Activated CD8-positive, alpha-beta T cell treated with anti-CD3 and anti-CD28 coated beads for 36 hours (primary cell): Measurements from ENCODE around the gene ANO7. TPM values are rescaled to one million over a fixed set of nuclear protein-coding genes. Genes with fewer than 3 reads are reported as not detected.

Experiments used
- ATAC-seq: fragments of 200-7000 bp; cut with Tn5 transposase; one replicate; pipeline ENCODE4 v1.10.0; 2021; ENCODE audit warnings: mild to moderate bottlenecking, moderate library complexity
- CTCF ChIA-PET: fragments of 350-600 bp; sonication (Branson Sonifier 250); formaldehyde crosslinking; loops from one replicate; lab custom pipeline; 2021; ENCODE audit warnings: antibody characterized with exemption; lab: Charles Lee
- POLR2A ChIA-PET: fragments of 350-600 bp; sonication (Branson Sonifier 250); formaldehyde crosslinking; loops from one replicate; lab custom pipeline; 2021; ENCODE audit warnings: antibody characterized with exemption; lab: Charles Lee
- DNase-seq: peaks from one replicate; pipeline ENCODE4 v3.0.0-alpha.2; 2020
- H3K27ac Mint-ChIP-seq: one replicate; pipeline ENCODE4 v1.8.0; 2021; ENCODE audit warnings: mild to moderate bottlenecking, mixed read lengths
- H3K27me3 Mint-ChIP-seq: one replicate; pipeline ENCODE4 v1.8.0; 2021; ENCODE audit warnings: mixed read lengths
- H3K36me3 Mint-ChIP-seq: one replicate; pipeline ENCODE4 v1.8.0; 2021; ENCODE audit warnings: low read depth, mixed read lengths
- H3K4me1 Mint-ChIP-seq: one replicate; pipeline ENCODE4 v1.8.0; 2021; ENCODE audit warnings: low read depth, mixed read lengths
- H3K4me3 Mint-ChIP-seq: one replicate; pipeline ENCODE4 v1.8.0; 2021; ENCODE audit warnings: mild to moderate bottlenecking, moderate library complexity, mixed read lengths
- H3K9me3 Mint-ChIP-seq: one replicate; pipeline ENCODE4 v1.8.0; 2021; ENCODE audit warnings: mixed read lengths
- intact Hi-C: fragments of 100-400 bp; cut with micrococcal nuclease; formaldehyde crosslinking; loops from one replicate; pipeline ENCODE4 v1.10.0; 2022
- total RNA-seq, 2 experiments: library from RNA; stranded (reverse); gene quantifications; one replicate each; pipeline ENCODE4 v1.2.3, GENCODE V29; 2021
- TF ChIP-seq, protein P1 (sequence below): fragments of 200-600 bp; IDR thresholded peaks from one replicate; pipeline ENCODE4 v1.8.0; 2022; ENCODE audit warnings: antibody characterized with exemption, mild to moderate bottlenecking

ANO7 gene
- total RNA-seq, 2 experiments from 2014 or later: 5.1 to 5.4 TPM

DNA sequence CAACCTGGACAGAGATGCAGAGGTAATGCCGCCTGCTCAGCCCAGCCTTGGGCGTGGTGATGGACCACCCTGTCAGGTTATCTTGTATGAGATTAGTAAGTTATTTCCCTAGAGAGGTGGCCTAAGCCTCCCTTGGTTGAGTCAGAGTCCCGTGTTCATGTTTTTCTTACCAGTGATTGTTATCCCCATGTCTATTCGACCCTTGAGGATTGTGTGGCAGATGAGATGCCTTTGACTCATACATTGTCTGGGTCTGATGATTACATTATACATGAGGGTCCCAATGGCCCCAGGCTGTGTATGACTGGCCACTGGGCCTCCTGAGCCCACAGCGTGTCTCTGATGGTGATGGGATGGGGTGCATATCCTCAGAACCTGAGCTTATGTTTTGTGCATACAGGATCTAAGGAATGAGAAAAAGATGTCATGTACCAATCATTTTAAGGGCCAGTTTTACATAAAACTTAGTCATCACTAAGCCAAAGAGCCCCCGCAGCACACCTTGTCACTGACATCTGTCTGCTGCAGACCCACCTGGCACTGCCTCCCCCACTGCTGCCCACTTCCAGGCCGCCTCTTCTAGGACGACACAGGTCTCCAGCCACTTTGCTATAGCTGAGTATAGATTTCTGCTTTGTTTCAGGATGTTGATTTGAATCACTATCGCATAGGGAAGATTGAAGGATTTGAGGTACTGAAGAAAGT is 30.5 kb upstream of the ANO7 start:
- Mint-ChIP-seq H3K4me3 (no peak overlapping the region), H3K27ac (no peak overlapping the region), H3K4me1 (peaks cover 15% of the 10 kb centered on the region), H3K27me3 (no peaks in the 10 kb centered on the region), H3K36me3 (peaks cover 18% of the 10 kb centered on the region), H3K9me3 (no peaks in the 10 kb centered on the region)
- POLR2A ChIA-PET: no interaction called here
- DNase-seq (no peak), ATAC-seq (no peak)
- intact Hi-C loops: no loop called here
- CTCF ChIA-PET: no interaction called here
- TF ChIP-seq, protein P1, sequence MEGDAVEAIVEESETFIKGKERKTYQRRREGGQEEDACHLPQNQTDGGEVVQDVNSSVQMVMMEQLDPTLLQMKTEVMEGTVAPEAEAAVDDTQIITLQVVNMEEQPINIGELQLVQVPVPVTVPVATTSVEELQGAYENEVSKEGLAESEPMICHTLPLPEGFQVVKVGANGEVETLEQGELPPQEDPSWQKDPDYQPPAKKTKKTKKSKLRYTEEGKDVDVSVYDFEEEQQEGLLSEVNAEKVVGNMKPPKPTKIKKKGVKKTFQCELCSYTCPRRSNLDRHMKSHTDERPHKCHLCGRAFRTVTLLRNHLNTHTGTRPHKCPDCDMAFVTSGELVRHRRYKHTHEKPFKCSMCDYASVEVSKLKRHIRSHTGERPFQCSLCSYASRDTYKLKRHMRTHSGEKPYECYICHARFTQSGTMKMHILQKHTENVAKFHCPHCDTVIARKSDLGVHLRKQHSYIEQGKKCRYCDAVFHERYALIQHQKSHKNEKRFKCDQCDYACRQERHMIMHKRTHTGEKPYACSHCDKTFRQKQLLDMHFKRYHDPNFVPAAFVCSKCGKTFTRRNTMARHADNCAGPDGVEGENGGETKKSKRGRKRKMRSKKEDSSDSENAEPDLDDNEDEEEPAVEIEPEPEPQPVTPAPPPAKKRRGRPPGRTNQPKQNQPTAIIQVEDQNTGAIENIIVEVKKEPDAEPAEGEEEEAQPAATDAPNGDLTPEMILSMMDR: no peak

DNA sequence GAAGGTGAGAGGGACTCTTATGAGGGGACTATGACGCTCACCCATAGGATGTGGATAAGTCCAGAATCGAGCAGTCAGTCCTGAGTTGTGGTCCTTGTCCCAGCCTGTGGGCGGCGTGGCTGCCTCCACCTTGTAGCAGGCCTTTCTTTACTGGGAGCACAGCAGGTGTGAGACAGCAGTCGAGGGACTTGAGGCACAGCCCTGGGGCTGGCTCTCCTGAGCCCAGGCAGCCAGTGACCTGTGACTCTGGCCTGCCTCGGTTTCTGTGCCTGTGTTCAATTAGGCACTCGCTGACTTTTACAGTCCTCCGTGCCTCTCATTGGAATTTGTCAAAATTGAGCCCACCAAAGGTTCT is 30.0 kb upstream of the ANO7 start:
- intact Hi-C loops: no loop called here
- Mint-ChIP-seq H3K4me3 (no peak overlapping the region), H3K27ac (no peak overlapping the region), H3K4me1 (peaks cover 12% of the 10 kb centered on the region), H3K9me3 (no peaks in the 10 kb centered on the region), H3K36me3 (peaks cover 19% of the 10 kb centered on the region), H3K27me3 (no peaks in the 10 kb centered on the region)
- DNase-seq (no peak), ATAC-seq (no peak)
- CTCF ChIA-PET: no interaction called here
- TF ChIP-seq, protein P1: no peak
- POLR2A ChIA-PET: interaction anchor here (0.9 kb wide), 1 partner anchor 8 kb away, joined by 4 read pairs; the partner anchor contains the start of gene PPP1R7

DNA sequence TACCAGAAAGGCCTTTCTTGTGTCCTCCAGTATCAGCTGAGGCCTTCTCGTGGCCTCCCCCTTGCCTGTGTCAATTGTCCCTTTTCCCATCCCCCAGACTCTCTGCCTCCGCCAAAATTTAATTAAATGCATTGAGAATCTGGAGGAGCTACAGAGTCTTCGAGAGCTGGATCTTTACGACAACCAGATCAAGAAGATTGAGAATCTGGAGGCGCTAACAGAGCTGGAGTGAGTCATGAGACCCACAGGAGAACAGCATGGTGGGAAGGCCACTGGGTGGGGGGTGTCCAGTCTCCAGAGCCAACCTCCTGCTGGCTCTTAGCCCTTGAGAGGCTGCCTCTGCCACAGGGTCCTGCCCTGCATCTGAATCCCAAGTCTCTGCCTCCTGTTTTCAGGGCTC is 29.4 kb upstream of the ANO7 start:
- Mint-ChIP-seq H3K4me1 (peaks cover 13% of the 10 kb centered on the region), H3K27ac (no peak overlapping the region), H3K9me3 (no peaks in the 10 kb centered on the region), H3K4me3 (no peak overlapping the region), H3K36me3 (peaks cover 20% of the 10 kb centered on the region), H3K27me3 (no peaks in the 10 kb centered on the region)
- TF ChIP-seq, protein P1: no peak
- ChIA-PET CTCF (no interaction called here), POLR2A (interaction anchor here (0.8 to 0.9 kb wide), 2 partner anchors 9 to 48 kb away, joined by 3 to 4 read pairs; partner anchors contain the start of gene PPP1R7)
- DNase-seq (no peak), ATAC-seq (no peak)
- intact Hi-C loops: no loop called here

DNA sequence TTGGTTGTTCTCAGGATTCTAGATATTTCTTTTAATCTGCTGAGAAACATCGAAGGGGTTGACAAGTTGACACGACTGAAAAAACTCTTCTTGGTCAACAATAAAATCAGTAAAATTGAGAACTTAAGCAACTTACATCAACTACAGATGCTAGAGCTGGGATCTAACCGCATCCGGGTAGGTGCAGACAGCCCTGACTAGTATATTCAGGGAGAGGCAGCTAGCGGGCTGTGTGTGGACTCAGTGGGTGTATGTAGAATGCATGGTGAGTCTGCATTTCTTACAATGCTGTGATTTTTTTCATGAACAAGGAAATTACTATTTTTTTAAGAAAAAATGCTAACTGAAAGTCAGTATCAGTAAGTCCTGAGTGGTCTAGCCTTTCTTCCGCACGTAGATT is 28.2 kb upstream of the ANO7 start:
- CTCF ChIA-PET: no interaction called here
- intact Hi-C loops: no loop called here
- Mint-ChIP-seq H3K36me3 (peaks cover 18% of the 10 kb centered on the region), H3K4me1 (peaks cover 6% of the 10 kb centered on the region), H3K27me3 (no peaks in the 10 kb centered on the region), H3K27ac (no peak overlapping the region), H3K9me3 (no peaks in the 10 kb centered on the region), H3K4me3 (no peak overlapping the region)
- TF ChIP-seq, protein P1: no peak
- POLR2A ChIA-PET: no interaction called here
- no peak for DNase-seq
- no peak for ATAC-seq

DNA sequence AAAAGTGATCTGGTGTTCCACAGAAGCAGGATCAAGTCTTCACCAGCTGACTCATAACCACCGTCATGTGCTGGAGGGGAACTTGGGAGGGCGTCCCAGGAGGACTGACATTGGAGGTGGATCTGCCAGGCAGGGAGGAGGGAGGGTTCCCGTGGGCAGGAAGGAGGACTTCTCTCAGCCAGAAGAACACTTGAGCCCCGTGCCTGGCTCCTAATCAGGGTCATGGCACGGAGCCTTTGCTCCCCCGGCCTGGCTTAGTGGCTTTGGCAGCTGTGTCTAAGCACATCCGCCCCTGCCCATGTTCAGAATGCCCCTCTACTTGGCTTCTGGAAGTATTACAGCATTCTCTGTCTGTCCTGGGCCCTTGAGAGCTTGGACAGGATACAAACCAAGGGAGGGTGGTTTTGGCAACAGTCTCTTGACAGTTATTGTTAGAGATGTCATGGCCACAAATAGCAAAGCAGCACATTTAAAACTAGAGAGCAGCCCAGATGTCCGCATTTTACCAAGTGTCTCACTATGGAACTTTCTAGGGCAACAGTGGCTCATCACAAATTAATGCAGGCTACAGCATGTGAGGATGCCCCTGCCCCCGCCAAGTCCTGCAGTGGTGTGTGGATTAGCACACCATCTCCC is 26.7 kb upstream of the ANO7 start:
- intact Hi-C loops: no loop called here
- Mint-ChIP-seq H3K4me1 (peaks cover 4% of the 10 kb centered on the region), H3K27ac (no peak overlapping the region), H3K4me3 (no peak overlapping the region), H3K36me3 (peaks cover 25% of the 10 kb centered on the region), H3K9me3 (no peaks in the 10 kb centered on the region), H3K27me3 (no peaks in the 10 kb centered on the region)
- CTCF ChIA-PET: no interaction called here
- no peak for ATAC-seq
- DNase-seq: no peak
- POLR2A ChIA-PET: no interaction called here
- TF ChIP-seq, protein P1: no peak
